Measurements from ENCODE around the gene CLEC3B.

DNA sequence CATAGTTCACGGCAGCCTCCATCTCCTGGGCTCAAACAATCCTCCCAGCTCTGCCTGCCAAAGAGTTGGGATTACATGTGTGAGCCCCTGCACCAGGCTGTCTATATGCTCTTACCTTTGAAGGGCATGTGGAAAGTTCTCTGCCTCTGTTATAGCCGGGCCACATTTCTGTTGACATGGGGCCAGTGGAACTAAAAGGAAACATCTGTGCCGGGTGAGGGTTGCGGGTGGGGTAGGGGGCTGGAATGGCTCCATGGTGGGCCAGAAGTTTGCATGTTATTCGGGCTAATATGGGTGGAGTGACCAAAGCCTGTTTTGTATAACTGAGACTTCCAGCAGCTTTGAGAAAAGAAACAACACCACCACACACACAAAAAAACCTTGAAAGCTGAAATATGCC is 8.3 kb upstream of the CLEC3B start:
- TF ChIP-seq, protein P1, sequence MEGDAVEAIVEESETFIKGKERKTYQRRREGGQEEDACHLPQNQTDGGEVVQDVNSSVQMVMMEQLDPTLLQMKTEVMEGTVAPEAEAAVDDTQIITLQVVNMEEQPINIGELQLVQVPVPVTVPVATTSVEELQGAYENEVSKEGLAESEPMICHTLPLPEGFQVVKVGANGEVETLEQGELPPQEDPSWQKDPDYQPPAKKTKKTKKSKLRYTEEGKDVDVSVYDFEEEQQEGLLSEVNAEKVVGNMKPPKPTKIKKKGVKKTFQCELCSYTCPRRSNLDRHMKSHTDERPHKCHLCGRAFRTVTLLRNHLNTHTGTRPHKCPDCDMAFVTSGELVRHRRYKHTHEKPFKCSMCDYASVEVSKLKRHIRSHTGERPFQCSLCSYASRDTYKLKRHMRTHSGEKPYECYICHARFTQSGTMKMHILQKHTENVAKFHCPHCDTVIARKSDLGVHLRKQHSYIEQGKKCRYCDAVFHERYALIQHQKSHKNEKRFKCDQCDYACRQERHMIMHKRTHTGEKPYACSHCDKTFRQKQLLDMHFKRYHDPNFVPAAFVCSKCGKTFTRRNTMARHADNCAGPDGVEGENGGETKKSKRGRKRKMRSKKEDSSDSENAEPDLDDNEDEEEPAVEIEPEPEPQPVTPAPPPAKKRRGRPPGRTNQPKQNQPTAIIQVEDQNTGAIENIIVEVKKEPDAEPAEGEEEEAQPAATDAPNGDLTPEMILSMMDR (conservative IDR thresholded peaks at IDR 0.05): no peak
- no peak for TF ChIP-seq EZH2 (IDR thresholded peaks at IDR 0.05; ENCODE audit: low read depth)

Data from PC-9 (cell line).